GM19372 (cell line): ENCODE results near the gene PAEP.

Experiments
- ATAC-seq: cut with Tn5 transposase; IDR thresholded peaks from one replicate; pipeline ENCODE4 v1.9.1; 2021; ENCODE audit warnings: mild to moderate bottlenecking, low read depth, moderate library complexity; ENCODE audit not compliant: unreplicated experiment

PAEP gene

GRCh38 chr9:135574331-135574730 is 12.8 kb downstream of the PAEP start:
- ATAC-seq = no peak

GRCh38 chr9:135574943-135575342 is 13.4 kb downstream of the PAEP start:
- no peak for ATAC-seq

- no peak for ATAC-seq
Measured at GRCh38 chr9:135575995-135576631, 14.6 kb downstream of the PAEP start.

GRCh38 chr9:135577256-135577655 is 15.7 kb downstream of the PAEP start:
- ATAC-seq = no peak

GRCh38 chr9:135579356-135579755 is 17.8 kb downstream of the PAEP start:
- no peak for ATAC-seq

- ATAC-seq = no peak
Measured at GRCh38 chr9:135579889-135580660, 18.5 kb downstream of the PAEP start.

GRCh38 chr9:135580664-135581380 is 19.3 kb downstream of the PAEP start:
- no peak for ATAC-seq

GRCh38 chr9:135581636-135582426 is 20.3 kb downstream of the PAEP start:
- no peak for ATAC-seq

- ATAC-seq = no peak
Measured at GRCh38 chr9:135582541-135582940, 21.0 kb downstream of the PAEP start.

GRCh38 chr9:135582966-135583687 is 21.6 kb downstream of the PAEP start:
- no peak for ATAC-seq

- ATAC-seq = no peak
Measured at GRCh38 chr9:135583688-135584011, 22.1 kb downstream of the PAEP start.

GRCh38 chr9:135584371-135584770 is 22.8 kb downstream of the PAEP start:
- ATAC-seq = no peak

GRCh38 chr9:135584934-135585333 is 23.4 kb downstream of the PAEP start:
- ATAC-seq = no peak

GRCh38 chr9:135586601-135587109 is 25.1 kb downstream of the PAEP start:
- ATAC-seq = no peak

GRCh38 chr9:135587658-135588057 is 26.1 kb downstream of the PAEP start:
- no peak for ATAC-seq

GRCh38 chr9:135588371-135588770 is 26.8 kb downstream of the PAEP start:
- ATAC-seq = no peak

- ATAC-seq = no peak
Measured at GRCh38 chr9:135588886-135589595, 27.5 kb downstream of the PAEP start.

- no peak for ATAC-seq
Measured at GRCh38 chr9:135589596-135590485, 28.3 kb downstream of the PAEP start.
